Measurements from ENCODE around the gene TTLL11.

Gene TTLL11

GRCh38 chr9:121783111-121783510 is 310.0 kb downstream of the TTLL11 start:
- in situ Hi-C loops (cut with HindIII; ENCODE audit: low sequenced_read_pairs) = no loop called here

- in situ Hi-C loops (cut with HindIII; ENCODE audit: low sequenced_read_pairs) = no loop called here
These were observed 310.5 kb downstream of the TTLL11 start for GRCh38 chr9:121782514-121783110.

DNA sequence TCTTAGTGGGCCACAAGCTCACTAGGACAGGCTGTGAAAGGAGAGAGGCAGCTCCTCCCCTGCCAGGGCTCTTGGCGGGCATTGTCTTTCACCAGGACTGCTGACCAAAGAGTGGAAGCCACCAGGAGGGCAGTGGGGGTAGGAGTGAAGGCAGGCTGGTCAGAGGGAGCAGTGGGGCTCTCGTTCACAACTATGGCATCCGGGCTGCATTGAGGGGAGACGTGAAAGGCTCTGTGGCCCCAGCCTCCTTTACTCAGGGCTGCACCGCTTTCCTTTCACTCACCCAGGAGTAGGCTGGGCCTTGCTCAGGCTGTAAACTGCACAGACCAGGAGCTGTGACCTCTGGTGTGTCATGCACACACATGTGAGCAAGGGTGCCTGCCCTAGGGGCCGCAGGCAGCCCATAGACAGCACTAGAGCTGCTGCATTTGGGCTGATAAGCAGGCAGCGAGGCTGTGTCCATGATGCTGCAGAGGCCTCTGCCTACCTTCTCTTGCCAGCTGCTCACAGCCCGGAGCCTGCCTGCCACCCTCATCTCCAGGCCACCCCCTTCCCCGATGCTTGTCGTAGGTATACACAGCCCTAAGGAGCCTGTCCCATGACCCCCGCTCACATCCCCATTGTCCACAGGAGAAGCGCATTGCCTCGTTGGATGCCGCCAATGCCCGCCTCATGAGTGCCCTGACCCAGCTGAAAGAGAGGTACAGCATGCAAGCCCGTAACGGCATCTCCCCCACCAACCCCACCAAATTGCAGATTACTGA is 311.2 kb downstream of the TTLL11 start:
- in situ Hi-C loops (cut with HindIII; ENCODE audit: low sequenced_read_pairs) = no loop called here

GRCh38 chr9:121781145-121781548 is 312.0 kb downstream of the TTLL11 start:
- in situ Hi-C loops (cut with HindIII; ENCODE audit: low sequenced_read_pairs) = no loop called here

DNA sequence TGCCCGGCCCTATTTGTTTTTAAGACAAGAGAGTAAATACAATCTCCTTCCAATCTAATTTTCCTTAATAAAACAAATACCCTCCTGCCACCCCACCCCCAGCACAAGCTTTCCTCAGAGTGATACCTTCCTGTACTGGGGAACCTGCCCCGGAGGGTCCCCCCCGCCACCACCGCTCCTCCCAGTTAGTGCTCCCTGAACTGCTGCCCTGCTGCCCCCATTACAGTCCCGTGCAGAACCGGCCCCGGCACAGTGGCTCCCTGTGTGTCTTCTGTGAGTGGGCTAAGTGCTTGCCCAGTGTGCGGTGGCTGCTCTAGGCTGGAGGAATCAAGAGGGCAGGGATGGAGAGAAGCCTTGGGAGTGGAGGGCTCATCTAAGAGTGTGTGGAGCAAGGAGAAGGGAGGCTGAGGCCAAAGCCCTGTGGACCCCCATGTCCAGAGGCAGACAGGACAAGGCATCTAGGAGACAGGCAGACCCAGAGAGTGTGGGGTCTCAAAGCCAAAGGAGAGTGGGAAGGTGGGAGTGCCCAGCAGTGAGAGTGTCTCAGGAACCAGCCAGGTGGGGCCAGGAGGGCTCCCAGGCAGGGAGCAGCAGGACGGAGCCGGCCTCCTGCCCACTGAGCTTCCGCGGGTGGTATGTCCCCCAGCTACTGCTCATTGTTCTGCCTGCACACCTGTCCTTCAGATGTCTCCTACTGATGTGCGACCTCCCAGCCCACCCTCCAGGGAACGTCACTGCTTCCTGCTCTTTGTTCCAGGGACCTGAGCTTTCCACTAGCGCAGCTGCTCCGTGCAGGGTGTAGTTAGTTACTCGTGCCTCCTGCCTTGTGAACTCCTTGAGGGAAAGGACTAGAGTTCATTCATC is 312.7 kb downstream of the TTLL11 start:
- in situ Hi-C loops (cut with HindIII; ENCODE audit: low sequenced_read_pairs) = no loop called here

GRCh38 chr9:121779381-121780117 is 313.6 kb downstream of the TTLL11 start:
- in situ Hi-C loops (cut with HindIII; ENCODE audit: low sequenced_read_pairs) = no loop called here

DNA sequence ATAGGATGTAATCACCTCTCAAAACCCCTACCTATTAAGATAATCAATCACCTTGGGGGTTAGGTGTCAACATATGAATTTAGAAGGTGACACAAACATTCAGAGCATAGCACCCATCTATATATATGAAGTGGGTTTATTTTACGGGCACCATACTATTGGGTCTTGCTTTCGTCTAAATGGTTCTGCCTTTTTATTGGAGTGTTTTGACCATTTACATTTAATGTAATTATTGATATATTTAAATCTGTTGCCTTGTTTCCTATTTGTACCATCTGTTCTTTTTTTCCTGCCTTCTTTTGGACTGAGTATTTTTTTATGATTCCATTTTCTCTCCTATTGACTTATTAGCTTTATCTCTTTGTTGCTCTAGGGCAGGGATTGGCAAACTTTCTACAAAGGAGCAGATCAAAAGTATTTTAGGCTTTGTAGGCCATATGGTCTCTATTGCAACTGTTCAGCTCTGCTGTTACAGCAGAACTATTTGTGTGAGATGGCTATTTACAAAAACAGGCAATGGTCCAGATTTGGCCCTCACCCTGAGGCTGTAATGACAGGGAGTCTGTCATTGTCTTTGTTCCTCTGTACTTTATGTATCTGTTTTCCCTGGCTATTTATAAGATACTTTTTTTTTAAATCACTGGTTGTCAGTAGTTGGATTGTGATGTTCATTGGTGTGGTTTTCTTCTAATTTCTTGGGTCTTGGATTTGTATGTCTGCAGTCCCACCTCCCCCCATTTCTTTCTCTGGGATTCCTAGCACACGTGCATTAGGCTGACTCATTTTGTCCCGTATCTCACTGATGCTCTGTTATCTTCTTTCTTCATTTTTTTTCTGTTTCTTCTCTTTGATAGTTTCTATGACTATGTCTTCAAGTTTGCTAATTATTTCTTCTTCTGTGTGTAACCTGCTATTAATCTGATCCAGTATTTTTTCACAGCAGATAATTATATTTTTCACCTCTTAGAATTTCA is 314.6 kb downstream of the TTLL11 start:
- in situ Hi-C loops (cut with HindIII; ENCODE audit: low sequenced_read_pairs) = no loop called here

DNA sequence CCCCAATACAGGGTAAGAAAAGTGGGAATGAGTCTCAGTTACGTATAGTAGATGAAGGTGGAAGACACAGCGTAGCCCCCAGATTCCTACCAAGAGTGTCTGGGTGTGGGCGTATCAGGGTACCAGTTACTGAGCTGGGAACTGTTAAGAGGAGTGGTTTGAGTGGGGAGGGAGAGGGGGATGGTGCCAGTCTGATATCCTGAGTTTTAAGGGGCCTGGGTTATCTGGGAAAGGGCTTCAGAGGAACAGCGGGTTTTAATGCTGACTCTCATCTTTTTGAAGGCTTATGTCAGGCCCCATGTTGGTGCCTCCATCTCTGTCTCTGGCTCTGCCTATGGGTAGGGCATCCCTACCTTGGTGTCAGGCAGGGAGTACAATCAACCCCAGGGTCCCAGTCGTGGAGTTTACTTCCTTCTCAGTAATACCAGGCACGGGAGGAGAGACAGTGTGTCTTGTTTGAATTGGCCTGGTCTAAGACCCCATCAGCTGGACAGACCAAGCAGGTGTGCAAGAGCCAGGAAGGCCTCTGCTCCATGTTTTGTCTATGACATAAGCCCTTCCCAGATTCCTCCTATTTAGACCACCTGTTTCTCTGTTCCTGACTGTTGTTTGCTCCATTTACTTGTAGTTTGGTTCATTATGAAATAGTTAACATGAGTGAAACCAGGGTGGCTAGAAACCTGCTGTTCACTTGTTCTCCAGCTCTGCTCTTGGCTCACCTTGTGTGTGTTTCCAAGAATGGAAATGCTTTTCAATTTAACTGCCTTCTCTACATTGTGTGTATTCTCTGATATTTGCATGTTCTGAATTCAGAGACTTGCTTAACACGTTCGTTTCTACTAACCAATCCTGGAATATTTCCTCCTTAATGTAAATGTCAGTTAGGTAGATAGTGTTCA is 316.1 kb downstream of the TTLL11 start:
- in situ Hi-C loops (cut with HindIII; ENCODE audit: low sequenced_read_pairs) = no loop called here

- in situ Hi-C loops (cut with HindIII; ENCODE audit: low sequenced_read_pairs) = no loop called here
These were observed 316.9 kb downstream of the TTLL11 start for GRCh38 chr9:121776001-121776738.

GRCh38 chr9:121774715-121775613 is 318.1 kb downstream of the TTLL11 start:
- in situ Hi-C loops (cut with HindIII; ENCODE audit: low sequenced_read_pairs) = no loop called here

DNA sequence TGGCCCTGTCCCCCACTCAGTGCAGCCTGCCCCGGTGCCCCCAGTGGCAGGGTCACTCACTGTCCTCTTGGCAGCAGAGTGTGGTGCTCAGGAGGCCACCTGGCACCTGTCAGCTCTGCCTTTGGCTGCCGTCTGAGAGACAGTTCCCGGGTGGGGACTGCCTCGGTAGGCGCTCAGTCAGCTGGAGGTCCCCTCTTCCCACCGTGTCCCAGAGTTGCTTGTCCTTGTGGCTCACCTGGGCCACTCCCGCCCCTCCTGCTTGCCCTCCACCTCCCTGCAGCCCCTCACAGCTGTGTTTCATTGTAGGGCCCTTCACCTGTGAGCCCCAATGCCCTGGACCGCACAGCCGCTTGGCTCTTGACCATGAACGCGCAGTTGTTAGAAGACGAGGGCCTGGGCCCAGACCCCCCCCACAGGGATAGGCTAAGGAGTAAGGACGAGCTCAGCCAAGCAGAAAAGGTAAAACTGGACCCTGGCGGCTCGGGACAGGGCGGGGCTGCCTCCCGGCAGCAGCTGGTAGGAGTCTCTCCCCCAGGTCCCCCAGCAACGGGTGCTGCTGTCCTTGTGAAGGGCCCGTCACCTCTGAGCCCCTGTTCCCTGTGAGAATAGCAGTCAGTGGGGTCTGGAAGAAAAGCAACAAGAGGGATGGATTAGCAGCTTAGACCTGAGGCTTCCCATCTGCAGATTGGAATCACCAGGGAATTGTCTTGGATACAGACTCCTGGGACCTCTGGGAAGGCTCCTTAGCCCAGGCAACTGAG is 319.0 kb downstream of the TTLL11 start:
- in situ Hi-C loops (cut with HindIII; ENCODE audit: low sequenced_read_pairs) = no loop called here

GRCh38 chr9:121773286-121773953 is 319.7 kb downstream of the TTLL11 start:
- in situ Hi-C loops (cut with HindIII; ENCODE audit: low sequenced_read_pairs) = no loop called here

GRCh38 chr9:121772600-121773285 is 320.4 kb downstream of the TTLL11 start:
- in situ Hi-C loops (cut with HindIII; ENCODE audit: low sequenced_read_pairs) = no loop called here
